GM21619 (cell line): Measurements from ENCODE around the gene COX17.
A peak's percentile ranks its signal among the peaks of the same experiment; 100 is the strongest.

ENCODE experiments used
- ATAC-seq: cut with Tn5 transposase; IDR thresholded peaks from one replicate; pipeline ENCODE4 v1.9.1; 2021; ENCODE audit not compliant: unreplicated experiment

The COX17 gene

DNA sequence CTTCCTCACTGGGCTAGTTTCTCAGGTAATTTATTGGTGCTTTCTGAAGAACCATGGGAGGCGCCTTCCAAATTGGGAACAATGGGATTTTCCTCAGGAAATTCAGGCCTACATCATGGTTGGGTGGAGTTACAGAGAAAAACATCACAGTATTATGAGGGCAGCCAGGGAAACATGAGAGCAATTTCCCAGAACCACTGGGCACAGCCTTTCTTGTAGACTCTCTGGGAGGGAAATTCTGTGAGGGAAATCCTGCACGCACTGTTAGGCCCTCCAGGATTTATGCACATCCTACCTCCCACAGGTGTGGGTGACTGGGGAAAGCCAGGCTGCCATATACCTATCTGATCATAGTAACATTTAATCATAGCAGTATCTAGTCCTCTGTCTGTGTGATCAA lies 30.0 kb downstream of the COX17 start:
- ATAC-seq: no peak

DNA sequence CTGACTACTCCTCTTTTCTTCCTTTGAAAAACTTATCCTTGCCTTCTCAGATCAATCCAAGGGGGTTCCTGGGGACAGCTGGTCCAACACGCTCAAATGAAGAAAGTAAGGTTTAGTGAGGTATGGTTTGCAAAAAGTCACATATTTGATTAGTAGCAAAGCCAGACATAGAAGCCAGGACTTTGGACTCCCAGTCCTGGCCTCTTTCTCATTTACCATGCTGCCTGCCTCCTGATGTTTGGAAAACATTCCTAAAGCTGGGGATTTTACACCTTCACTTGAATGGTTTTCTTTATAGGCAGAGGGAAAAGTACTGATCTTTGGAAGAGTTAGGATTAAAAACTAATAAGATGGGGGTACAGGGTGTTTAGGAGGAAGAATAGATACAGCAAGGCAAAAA lies 31.4 kb downstream of the COX17 start:
- ATAC-seq: no peak

GRCh38 chr3:119644481-119644880 lies 32.7 kb downstream of the COX17 start:
- ATAC-seq: no peak

DNA sequence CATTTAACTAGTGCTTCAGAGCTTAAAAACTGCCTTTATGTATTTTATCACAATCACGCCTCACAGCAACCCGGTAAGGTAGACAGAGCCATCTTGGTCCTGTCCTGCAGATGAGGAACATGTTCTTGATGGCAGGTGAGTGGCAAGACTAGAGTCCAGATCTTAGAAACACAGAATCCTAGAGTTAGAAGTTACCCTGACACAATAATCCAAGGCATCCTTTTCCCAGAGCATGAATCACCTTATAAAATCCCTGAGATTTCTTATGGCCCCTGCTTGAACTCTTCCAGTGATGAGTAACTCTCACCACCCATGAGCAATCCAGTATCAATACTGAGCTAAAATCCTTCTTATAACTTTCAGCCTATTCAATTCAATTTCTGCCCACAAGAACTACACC lies 33.7 kb downstream of the COX17 start:
- ATAC-seq: no peak

GRCh38 chr3:119642746-119643473 lies 34.3 kb downstream of the COX17 start:
- no peak for ATAC-seq

DNA sequence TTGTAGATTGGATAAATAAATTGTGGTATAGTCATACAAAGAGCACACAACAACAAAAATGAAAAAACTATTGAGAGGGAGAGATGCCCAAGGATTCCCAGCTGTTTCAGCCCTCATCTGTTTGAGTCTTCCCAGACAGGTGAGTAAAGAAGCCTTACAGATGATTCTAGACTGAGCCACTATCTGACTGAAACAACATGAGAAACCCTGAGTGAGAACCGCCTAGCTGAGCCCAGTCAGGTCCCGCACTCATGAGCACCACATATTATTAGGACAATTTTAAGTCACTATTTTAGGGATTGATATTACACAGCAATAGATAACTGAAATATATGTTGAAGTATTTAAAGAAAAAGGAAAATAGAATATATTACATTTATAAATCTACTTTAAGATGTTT lies 35.8 kb downstream of the COX17 start:
- ATAC-seq: no peak

DNA sequence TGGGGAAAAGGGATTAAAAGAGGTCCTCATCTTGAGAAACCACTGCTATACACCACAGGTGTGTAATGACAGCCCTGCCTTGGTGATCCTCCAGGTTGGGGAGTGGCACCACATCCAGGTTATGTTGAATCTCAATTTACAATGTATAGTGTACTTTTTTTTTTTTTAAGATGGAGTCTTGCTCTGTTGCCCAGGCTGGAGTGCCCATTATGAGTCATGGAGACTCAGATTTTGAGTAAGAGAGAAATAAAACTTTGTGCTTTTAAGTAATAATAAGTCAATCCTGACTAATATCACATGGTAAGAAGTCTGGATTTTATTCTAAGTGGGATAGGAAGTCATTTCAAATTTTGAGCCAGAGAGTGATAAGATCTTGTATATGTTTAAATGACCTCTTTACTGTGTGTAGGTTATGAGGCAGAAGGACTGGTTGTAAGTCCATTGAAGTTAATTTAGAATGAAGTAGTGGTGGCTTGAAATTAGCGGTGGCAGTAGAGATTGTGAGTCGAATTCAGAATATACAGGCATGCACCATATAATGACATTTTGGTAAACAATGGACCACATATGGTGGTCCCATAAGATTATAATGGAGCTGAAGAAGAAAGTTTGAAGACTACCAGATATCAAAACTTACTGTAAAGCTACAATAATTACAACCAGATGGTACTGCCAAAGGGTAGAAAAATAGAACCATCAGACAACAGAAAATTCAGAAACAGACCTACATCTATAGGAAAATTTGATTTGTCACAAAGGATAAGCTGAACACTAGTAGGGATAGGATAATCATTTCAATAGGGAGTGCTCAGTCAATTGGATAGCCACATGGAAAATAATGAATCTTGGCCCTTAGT lies 37.5 kb downstream of the COX17 start:
- no peak for ATAC-seq

GRCh38 chr3:119637679-119638477 lies 39.3 kb downstream of the COX17 start:
- ATAC-seq: peak; percentile 32

DNA sequence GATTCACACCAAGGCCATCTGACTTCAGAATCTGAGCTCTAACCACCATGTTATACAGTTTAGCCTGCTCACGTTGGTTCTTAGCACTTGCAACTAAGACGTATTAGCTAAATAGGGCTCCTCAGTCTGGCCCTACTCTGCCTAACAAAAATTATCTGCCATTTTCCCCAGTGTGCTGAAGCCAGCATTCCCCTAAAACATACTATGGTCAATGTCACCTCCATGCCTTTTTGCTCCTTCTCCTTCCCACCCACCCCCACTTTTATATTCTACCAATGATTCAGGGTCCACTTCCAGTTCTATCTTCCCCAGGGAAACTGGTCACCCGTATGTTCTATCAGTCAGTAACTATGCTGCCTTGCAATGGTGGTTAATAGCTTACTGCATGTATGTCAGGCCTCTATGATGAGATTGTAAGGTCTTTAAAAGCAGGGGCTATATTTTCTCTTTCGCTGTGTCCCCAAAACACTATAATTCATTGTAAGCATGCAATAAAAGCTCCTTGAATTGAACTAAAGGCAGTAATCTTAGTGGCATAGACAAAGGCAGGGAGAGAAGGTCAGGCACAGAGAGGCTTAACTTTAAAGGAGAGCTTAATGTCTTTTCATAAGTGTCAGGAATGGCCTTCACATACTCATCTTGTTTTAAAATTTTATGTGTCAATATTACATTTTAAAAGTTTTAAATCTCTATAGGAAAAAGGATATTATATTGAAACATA lies 40.2 kb downstream of the COX17 start:
- ATAC-seq: no peak

DNA sequence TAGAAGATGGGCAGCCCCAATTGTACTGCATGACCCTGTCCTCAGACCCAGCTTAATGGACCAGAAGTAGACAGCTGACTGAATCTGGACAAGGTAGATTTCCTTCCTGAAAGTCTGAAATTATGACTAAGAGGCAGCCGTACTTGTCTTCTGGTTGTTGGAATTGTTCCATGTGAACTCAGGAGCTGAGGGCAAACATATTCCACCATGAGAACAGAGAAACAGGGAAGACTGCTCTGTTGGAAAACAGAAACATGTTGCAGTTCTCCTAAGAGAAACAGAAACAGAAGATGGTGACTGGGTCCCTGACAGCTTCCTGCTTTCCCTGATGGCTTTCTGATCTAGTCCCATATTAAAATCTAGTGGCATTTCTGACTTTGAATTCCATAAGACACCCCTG lies 41.0 kb downstream of the COX17 start:
- no peak for ATAC-seq

DNA sequence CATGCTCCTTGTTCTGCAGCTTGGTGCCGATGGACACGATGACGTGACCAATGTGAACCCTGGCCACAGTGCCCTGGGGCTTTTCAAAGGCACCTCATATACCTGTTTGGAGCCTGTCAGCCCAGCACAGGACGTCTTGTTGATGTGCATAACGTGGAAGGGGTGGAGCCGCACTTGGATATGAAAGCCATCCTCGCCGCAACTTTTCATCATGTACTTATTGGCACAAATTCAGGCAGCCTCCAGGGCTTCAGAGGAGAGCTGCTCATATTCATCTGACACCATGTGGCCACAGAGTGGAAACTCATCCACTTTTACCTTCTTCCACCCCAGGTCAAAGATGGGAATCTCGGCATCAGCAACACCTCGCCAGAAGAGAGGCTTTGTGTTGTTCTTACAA lies 41.5 kb downstream of the COX17 start:
- no peak for ATAC-seq

DNA sequence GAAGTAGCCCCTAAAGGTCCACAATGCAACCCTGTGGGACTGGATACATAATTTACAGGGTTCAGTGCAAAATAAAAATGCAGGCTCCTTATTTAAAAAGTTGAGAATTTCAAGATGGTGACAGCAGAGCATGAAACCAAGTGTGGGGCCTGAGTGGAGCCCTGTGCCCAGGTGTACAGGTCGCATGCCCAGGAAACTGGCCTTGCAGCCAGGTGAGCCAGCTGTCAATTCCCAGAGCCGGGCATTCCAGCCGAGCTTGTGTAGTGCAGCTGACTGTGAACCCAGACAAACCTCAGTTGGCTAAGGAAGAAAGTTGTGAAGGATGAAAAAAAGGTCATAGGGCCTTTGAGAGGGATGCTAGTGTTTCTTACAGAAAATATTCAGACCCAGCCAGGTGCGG lies 44.4 kb downstream of the COX17 start:
- no peak for ATAC-seq

GRCh38 chr3:119632216-119632615 lies 45.0 kb downstream of the COX17 start:
- no peak for ATAC-seq

DNA sequence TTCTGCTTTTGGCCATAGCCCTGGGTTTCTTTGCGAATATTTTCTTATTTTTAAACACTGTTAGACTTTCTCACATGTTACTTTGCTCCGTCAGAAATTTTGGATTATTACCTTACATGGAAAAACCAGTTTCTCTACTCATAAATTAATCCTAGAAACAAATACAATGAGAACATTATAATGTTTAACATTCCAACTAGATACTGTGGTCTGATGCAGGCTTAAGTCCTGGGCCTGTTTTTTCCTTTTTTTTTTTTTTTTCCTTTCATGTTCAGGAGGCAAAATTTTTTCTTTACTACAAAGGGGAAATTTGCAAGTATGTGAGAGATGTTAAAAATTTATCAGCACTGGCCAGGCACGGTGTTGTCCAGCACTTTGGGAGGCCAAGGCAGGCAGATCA lies 45.7 kb downstream of the COX17 start:
- no peak for ATAC-seq

DNA sequence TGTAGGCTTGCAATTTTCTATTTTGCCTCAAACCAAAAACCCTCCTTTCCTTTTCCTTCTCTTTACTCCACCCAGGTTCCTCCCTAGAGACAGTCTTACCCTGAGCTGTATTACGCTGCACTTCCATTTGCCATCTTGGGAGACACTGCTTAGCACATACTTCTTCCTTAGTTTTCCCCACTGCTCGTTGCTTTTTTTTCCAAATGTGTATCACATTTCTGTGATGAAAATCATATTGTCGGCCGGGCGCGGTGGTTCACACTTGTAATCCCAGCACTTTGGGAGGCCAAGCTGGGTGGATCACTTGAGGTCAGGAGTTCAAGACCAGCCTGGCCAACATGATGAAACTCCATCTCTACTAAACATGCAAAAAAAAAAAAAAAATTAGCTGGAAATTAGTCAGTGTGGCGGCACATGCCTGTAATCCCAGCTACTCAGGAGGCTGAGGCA lies 46.3 kb downstream of the COX17 start:
- ATAC-seq: no peak

DNA sequence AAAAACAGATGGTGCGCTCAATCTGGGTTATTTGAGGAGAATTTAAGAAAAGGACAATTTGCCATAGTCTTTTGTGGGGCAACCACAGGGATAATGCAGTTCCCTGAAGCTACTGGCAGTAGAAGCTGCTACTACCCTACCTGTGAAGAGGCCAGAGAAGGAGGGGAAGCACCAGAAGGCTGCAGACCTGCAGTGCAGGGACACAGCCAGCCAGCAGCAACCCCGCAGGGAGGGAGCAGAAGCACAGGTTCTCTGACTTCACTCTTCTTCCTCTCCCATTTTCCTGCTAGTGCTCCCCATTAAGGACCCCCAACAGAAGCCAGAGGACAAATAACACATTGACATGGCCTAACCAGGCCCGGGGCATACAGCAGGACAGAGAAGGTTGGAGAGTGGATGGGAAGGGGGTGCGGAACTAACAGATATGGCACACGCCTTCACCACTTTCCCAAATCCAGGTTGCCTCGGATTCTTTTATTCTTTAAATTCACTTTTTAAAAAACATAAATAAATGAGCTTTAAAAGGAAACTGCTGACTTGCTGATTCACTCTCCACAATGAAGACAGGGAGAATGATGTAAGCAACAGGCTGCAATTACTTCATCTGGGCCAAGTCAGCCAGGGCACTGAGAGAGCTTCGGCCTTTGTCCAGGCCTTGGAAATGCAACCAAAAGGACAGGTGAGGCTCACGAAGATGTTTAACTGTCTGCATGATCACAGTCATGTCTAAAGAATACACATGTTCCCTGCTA lies 46.9 kb downstream of the COX17 start:
- ATAC-seq: no peak

DNA sequence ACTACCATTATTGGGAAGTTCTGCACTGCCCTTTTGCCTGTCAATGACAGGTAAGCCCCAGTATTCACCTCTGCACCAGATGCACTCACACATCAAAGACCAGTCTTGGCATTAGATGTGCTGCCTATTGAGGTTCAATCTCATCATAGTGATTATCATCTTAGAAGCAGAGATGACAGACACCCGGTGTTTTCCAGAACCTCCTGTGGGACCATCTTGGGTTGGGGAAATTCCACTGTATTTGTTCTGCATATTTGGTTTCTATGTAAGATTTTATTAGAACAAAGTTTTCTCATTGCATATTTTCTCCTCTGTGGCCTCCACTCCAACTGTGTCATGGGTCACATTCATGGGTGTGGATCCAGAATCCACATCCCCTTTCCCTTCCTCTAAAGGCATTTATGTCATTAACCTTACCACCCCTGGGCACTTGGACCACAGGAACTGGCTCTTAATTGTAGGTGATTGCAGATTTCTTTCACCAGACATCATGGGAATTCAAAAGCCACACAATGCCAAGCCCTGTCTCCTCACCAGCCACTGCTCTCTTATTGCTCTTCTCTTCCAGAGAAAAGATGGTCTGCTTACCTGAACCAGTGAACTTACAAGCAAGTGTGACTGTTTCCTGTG lies 48.3 kb downstream of the COX17 start:
- peak; percentile 36 for ATAC-seq

GRCh38 chr3:119628390-119628789 lies 48.8 kb downstream of the COX17 start:
- ATAC-seq: peak; percentile 52

GRCh38 chr3:119627461-119627860 lies 49.7 kb downstream of the COX17 start:
- peak; percentile 35 for ATAC-seq

DNA sequence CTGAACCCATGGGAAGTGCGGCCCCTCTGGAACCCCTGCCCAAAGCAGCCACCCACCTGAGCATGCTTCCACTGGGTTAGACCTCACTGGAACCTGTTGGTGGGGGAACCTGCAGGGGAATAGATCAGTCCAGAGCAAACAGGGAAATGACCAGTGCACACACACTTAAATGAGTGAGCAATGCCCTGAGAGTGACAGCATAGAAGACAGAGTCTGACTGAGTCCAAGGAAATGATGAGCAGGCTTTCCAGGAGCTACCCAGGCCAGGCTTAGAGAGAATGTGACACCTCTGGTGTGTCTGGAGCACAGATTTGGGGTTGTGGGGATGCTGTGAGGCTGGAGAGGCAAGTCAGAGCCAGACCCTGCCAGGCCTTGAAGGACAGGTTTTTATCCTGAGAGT lies 51.0 kb downstream of the COX17 start:
- ATAC-seq: no peak
